ENCODE data around the gene BAIAP2.
A peak's percentile ranks its signal among the peaks of the same experiment; 100 is the strongest.
"Not testable (repeated sequence)": the region's sequence is repeated elsewhere in the genome, so short reads cannot be mapped to it uniquely, and the experiment has no call there.

The BAIAP2 gene

GRCh38 chr17:81070541-81071246 is 35.7 kb downstream of the BAIAP2 start:
- DNase-seq: no peak

- DNase-seq: no peak
Measured at GRCh38 chr17:81071761-81072741, 37.1 kb downstream of the BAIAP2 start.

- no peak for DNase-seq
Measured at GRCh38 chr17:81073967-81074839, 39.3 kb downstream of the BAIAP2 start.

GRCh38 chr17:81074875-81075274 is 39.9 kb downstream of the BAIAP2 start:
- DNase-seq: no peak

- DNase-seq: no peak
Measured at GRCh38 chr17:81075307-81075706, 40.4 kb downstream of the BAIAP2 start.

GRCh38 chr17:81076141-81076679 is 41.3 kb downstream of the BAIAP2 start:
- no peak for DNase-seq

- DNase-seq: not testable (repeated sequence)
Measured at GRCh38 chr17:81078026-81078913, 43.3 kb downstream of the BAIAP2 start.

- DNase-seq: no peak
Measured at GRCh38 chr17:81080019-81080418, 45.1 kb downstream of the BAIAP2 start.

- no peak for DNase-seq
Measured at GRCh38 chr17:81081222-81082176, 46.5 kb downstream of the BAIAP2 start.

GRCh38 chr17:81082177-81083073 is 47.5 kb downstream of the BAIAP2 start:
- DNase-seq: no peak

GRCh38 chr17:81083125-81083765 is 48.3 kb downstream of the BAIAP2 start:
- DNase-seq: no peak

GRCh38 chr17:81084680-81085419 is 49.9 kb downstream of the BAIAP2 start:
- peak; percentile 68 for DNase-seq

- DNase-seq: no peak
Measured at GRCh38 chr17:81085420-81085911, 50.5 kb downstream of the BAIAP2 start.

- DNase-seq: no peak
Measured at GRCh38 chr17:81086789-81087551, 52.0 kb downstream of the BAIAP2 start.

GRCh38 chr17:81090361-81091136 is 55.6 kb downstream of the BAIAP2 start:
- no peak for DNase-seq

GRCh38 chr17:81091154-81091553 is 56.2 kb downstream of the BAIAP2 start:
- no peak for DNase-seq

Data from midbrain (tissue), 1 donor.